Activated T-helper 2 cell treated with anti-CD3 and anti-CD28 coated beads, Interferon-gamma antibody, Interleukin-2, Interleukin-4, amounts not matched to agents 10 μg/mL and 5 μg/mL and 100 μg/mL, durations not matched to agents 14 hours and 24 hours and 36 hours (primary cell): ENCODE data around the gene TKTL1. TPM values are rescaled to one million over a fixed set of nuclear protein-coding genes. Genes with fewer than 3 reads are reported as not detected.

Experiments used
- DNase-seq: peaks from one replicate; pipeline ENCODE4 v3.0.0; 2021; ENCODE audit warnings: low spot score
- H3K27ac Mint-ChIP-seq: one replicate; pipeline ENCODE4 v1.8.0; 2021; ENCODE audit warnings: mixed read lengths
- H3K27me3 Mint-ChIP-seq: one replicate; pipeline ENCODE4 v1.8.0; 2021; ENCODE audit warnings: low read depth, mixed read lengths
- H3K36me3 Mint-ChIP-seq: one replicate; pipeline ENCODE4 v1.8.0; 2021; ENCODE audit warnings: low read depth, mixed read lengths
- H3K4me1 Mint-ChIP-seq: one replicate; pipeline ENCODE4 v1.8.0; 2021; ENCODE audit warnings: low read depth, mixed read lengths
- H3K4me3 Mint-ChIP-seq: one replicate; pipeline ENCODE4 v1.8.0; 2021; ENCODE audit warnings: low read depth, mild to moderate bottlenecking, moderate library complexity, mixed read lengths
- H3K9me3 Mint-ChIP-seq: one replicate; pipeline ENCODE4 v1.8.0; 2021; ENCODE audit warnings: mixed read lengths
- intact Hi-C: fragments of 100-400 bp; cut with micrococcal nuclease; formaldehyde crosslinking; loops from one replicate; pipeline ENCODE4 v1.15.1; 2023
- total RNA-seq: library from RNA; stranded (reverse); gene quantifications from 2 replicates; pipeline ENCODE4 v1.2.3, GENCODE V29; 2022

TKTL1 gene
- total RNA-seq, 1 donor from 2014 or later, result 0.07 TPM

GRCh38 chrX:154371789-154372300 is 76.2 kb downstream of the TKTL1 start:
- Mint-ChIP-seq H3K4me1 (peaks cover 11% of the 10 kb centered on the region), H3K27ac (peak overlapping the region; percentile 12), H3K9me3 (no peaks in the 10 kb centered on the region), H3K36me3 (peaks cover 25% of the 10 kb centered on the region), H3K27me3 (no peaks in the 10 kb centered on the region), H3K4me3 (peak overlapping the region; percentile 75)
- intact Hi-C loops, result loop anchor here (5.0 to 10.0 kb wide), 2 partner anchors 275 to 447 kb away; partner anchors contain the start of genes ARHGAP4 and MECP2
- no peak for DNase-seq

- H3K4me3 Mint-ChIP-seq, result peak overlapping the region; percentile 75
- peak overlapping the region; percentile 76 for H3K27ac Mint-ChIP-seq
- no peaks in the 10 kb centered on the region for H3K27me3 Mint-ChIP-seq
- H3K36me3 Mint-ChIP-seq, result peaks cover 21% of the 10 kb centered on the region
- no peak for DNase-seq
- intact Hi-C loops, result loop anchor here (5.0 to 10.0 kb wide), 2 partner anchors 275 to 448 kb away; partner anchors contain the start of genes ARHGAP4 and MECP2
- no peaks in the 10 kb centered on the region for H3K9me3 Mint-ChIP-seq
- H3K4me1 Mint-ChIP-seq, result peaks cover 13% of the 10 kb centered on the region
These were observed 77.0 kb downstream of the TKTL1 start for GRCh38 chrX:154372612-154373022.

- H3K4me1 Mint-ChIP-seq, result peaks cover 8% of the 10 kb centered on the region
- H3K9me3 Mint-ChIP-seq, result no peaks in the 10 kb centered on the region
- H3K27ac Mint-ChIP-seq, result peak overlapping the region; percentile 22
- peaks cover 13% of the 10 kb centered on the region for H3K36me3 Mint-ChIP-seq
- no peaks in the 10 kb centered on the region for H3K27me3 Mint-ChIP-seq
- intact Hi-C loops, result loop anchor here (5.0 to 10.0 kb wide), 2 partner anchors 276 to 449 kb away; partner anchors contain the start of genes ARHGAP4 and MECP2
- no peak for DNase-seq
- H3K4me3 Mint-ChIP-seq, result peak overlapping the region; percentile 75
These were observed 78.0 kb downstream of the TKTL1 start for GRCh38 chrX:154373340-154374306.

- intact Hi-C loops, result loop anchor here (5.0 to 10.0 kb wide), 3 partner anchors 277 to 450 kb away; partner anchors contain the start of genes ARHGAP4, HCFC1, MECP2 and TMEM187
- no peaks in the 10 kb centered on the region for H3K27me3 Mint-ChIP-seq
- H3K4me3 Mint-ChIP-seq, result peak within 1 kb of the TSS; percentile 75
- H3K27ac Mint-ChIP-seq, result peak within 1 kb of the TSS; percentile 22
- H3K4me1 Mint-ChIP-seq, result peaks cover 8% of the 10 kb centered on the region
- no peaks in the 10 kb centered on the region for H3K9me3 Mint-ChIP-seq
- no peak for DNase-seq
- peaks cover 11% of the 10 kb centered on the region for H3K36me3 Mint-ChIP-seq
These were observed 78.9 kb downstream of the TKTL1 start, which contains the start of gene FLNA for GRCh38 chrX:154374313-154375155. FLNA (minus strand) TSS chrX:154374634; CDS start chrX:154371245, 3,389 bp downstream.

DNA sequence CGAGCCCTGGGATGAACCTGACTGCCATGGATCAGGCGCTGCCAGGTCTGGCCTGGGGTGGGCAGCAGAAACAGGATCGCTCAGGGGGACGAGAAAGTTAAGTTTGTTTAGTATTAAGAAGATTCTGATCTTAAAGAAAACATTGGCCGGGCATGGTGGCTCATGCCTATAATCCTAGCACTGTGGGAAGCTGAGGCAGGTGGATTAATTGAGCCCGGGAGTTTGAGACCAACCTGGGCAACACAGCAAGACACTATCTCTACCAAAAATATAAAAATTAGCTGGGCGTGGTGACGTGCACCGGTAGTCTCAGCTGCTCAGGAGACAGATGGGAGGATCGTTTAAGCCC is 79.5 kb downstream of the TKTL1 start:
- H3K4me3 Mint-ChIP-seq, result peak overlapping the region; percentile 33
- H3K27ac Mint-ChIP-seq, result peak overlapping the region; percentile 17
- no peak for DNase-seq
- H3K4me1 Mint-ChIP-seq, result peaks cover 11% of the 10 kb centered on the region
- no peaks in the 10 kb centered on the region for H3K27me3 Mint-ChIP-seq
- H3K36me3 Mint-ChIP-seq, result peaks cover 9% of the 10 kb centered on the region
- intact Hi-C loops, result loop anchor here (5.0 to 10.0 kb wide), 2 partner anchors 403 to 450 kb away; partner anchors contain the start of genes ARHGAP4, HCFC1 and TMEM187
- no peaks in the 10 kb centered on the region for H3K9me3 Mint-ChIP-seq

GRCh38 chrX:154376774-154377173 is 81.2 kb downstream of the TKTL1 start:
- H3K9me3 Mint-ChIP-seq, result no peaks in the 10 kb centered on the region
- H3K27ac Mint-ChIP-seq, result peak overlapping the region; percentile 28
- intact Hi-C loops, result loop anchor here (5.0 to 10.0 kb wide), 2 partner anchors 404 to 452 kb away; partner anchors contain the start of genes ARHGAP4, HCFC1 and TMEM187
- no peak for DNase-seq
- no peaks in the 10 kb centered on the region for H3K27me3 Mint-ChIP-seq
- peaks cover 13% of the 10 kb centered on the region for H3K36me3 Mint-ChIP-seq
- H3K4me1 Mint-ChIP-seq, result peaks cover 15% of the 10 kb centered on the region
- no peak overlapping the region for H3K4me3 Mint-ChIP-seq

DNA sequence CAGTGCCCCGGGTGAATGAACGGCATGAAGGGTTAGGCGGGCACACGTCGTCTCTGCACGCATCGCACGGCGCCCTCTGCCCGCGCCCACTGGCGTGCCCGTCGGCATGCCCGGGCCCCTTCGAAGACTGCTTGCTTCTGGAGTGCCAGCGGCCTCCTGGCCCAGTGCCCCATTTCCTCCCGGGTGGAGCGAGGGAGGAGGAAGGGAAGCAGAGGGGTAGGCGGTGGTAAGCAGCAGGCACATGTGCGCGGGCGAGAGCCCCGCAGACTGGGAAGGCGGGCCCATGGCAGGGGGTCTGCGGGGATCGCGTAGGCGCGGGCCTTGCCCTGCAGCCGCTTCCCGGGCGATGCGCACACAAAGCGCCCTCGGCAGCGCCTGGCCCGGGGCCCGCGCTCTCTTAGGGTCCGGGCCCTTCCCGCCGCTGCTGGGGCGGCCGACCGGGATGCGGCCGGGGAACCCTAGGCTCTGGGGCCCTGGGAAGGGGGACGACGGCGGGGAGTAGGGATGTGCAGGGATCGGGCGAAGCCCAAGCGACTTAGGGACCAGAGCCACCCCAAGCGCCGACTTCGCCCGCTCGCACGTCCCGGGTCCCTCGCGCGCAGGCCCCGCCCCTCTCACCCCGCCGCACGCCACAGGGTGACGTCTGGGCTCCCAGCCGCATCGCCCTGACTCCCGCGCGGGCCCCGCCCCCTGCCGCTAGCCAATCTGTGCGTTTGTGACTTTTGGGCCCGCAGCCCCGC is 82.6 kb downstream of the TKTL1 start:
- intact Hi-C loops, result loop anchor here (1.0 to 10.0 kb wide), 3 partner anchors 9 to 453 kb away; partner anchors contain the start of genes ARHGAP4, HCFC1 and TMEM187

DNA sequence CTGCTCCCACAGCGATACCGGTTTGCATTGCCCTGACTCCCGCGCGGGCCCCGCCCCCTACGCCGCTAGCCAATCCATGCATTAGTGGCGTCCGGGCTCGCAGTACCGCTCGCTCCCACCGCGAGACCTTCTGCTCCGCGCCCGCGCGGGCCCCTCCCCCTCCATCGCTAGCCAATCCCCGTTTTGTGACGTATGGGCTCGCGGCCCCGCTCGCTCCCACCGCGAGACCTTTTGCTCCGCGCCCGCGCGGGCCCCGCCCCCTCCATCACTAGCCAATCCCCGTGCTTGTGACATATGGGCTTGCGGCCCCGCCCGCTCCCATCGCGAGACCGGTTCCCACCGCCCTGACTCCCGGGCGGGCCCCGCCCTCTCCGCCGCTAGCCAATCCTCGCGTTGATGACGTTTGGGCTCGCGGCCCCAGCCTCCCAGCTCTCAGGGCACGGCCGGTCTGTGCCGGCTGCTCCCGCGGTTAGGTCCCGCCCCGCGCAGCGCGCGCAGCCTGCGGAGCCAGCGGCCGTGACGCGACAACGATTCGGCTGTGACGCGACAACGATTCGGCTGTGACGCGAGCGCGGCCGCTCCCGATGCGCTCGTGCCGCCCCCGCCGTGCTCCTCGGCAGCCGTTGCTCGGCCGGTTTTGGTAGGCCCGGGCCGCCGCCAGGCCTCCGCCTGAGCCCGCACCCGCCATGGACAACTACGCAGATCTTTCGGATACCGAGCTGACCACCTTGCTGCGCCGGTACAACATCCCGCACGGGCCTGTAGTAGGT is 83.4 kb downstream of the TKTL1 start, which contains the start of gene EMD:
TSS of gene EMD (plus strand) at position 497 of the 770 bp plus-strand sequence. CDS start at position 687, 190 bp downstream.
- intact Hi-C loops, result loop anchor here (1.0 to 10.0 kb wide), 3 partner anchors 10 to 454 kb away; partner anchors contain the start of genes ARHGAP4, HCFC1 and TMEM187
- Mint-ChIP-seq H3K27ac (peak within 1 kb of the TSS; percentile 88), H3K4me1 (peaks cover 9% of the 10 kb centered on the region), H3K9me3 (no peaks in the 10 kb centered on the region), H3K36me3 (peaks cover 13% of the 10 kb centered on the region), H3K4me3 (peak within 1 kb of the TSS; percentile 87), H3K27me3 (no peaks in the 10 kb centered on the region)
- peak; percentile 96 for DNase-seq

More for the DNA sequence above, 82.6 kb downstream of the TKTL1 start:
- Mint-ChIP-seq H3K4me1 (peaks cover 11% of the 10 kb centered on the region), H3K27ac (peak overlapping the region; percentile 81), H3K4me3 (peak overlapping the region; percentile 75), H3K9me3 (no peaks in the 10 kb centered on the region), H3K36me3 (peaks cover 13% of the 10 kb centered on the region), H3K27me3 (no peaks in the 10 kb centered on the region)
- no peak for DNase-seq

GRCh38 chrX:154379569-154379951 is 84.0 kb downstream of the TKTL1 start:
- H3K36me3 Mint-ChIP-seq, result peaks cover 13% of the 10 kb centered on the region
- H3K27ac Mint-ChIP-seq, result peak overlapping the region; percentile 88
- H3K4me1 Mint-ChIP-seq, result peaks cover 9% of the 10 kb centered on the region
- DNase-seq, result no peak
- peak overlapping the region; percentile 87 for H3K4me3 Mint-ChIP-seq
- no peaks in the 10 kb centered on the region for H3K9me3 Mint-ChIP-seq
- no peaks in the 10 kb centered on the region for H3K27me3 Mint-ChIP-seq
- intact Hi-C loops, result loop anchor here (5.0 to 10.0 kb wide), 2 partner anchors 407 to 455 kb away; partner anchors contain the start of genes ARHGAP4, HCFC1 and TMEM187
